Stimulated activated CD8-positive, alpha-beta memory T cell treated with anti-CD3 and anti-CD28 coated beads, Interleukin-7, amount 100 ng/mL, for 4 hours (primary cell): ENCODE measurements around the gene TAMALIN.

Source experiments
- DNase-seq, 2 donors: peaks; one replicate each; pipeline ENCODE4 v3.0.0-alpha.2; 2020; ENCODE audit warnings: low read depth in 2 of 2

The TAMALIN gene

DNA sequence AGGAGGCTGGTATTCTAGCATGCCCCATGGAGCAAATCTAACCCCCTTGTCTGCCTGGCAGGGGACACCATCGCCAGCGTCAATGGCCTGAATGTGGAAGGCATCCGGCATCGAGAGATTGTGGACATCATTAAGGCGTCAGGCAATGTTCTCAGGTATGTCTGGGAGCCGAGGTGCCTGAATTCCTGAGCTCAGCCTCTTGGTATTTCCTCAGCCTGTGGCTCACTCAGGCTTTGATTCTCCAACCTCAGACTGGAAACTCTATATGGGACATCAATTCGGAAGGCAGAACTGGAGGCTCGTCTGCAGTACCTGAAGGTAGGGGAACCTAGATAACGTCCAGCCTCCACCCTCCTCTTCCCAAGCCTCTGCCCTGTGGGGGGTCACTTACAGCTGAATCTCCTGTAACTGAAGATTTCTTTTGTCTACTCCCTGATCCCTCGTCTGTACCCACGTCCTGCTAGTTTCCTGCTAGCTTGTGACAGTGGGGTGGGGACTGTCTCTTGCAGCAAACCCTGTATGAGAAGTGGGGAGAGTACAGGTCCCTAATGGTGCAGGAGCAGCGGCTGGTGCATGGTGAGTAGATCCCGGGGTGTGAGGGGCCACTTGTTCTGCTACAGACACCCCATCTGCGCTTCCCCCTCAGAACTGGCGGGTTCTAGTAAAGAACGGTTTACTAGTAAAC lies 7.0 kb downstream of the TAMALIN start:
- no peak for DNase-seq

DNA sequence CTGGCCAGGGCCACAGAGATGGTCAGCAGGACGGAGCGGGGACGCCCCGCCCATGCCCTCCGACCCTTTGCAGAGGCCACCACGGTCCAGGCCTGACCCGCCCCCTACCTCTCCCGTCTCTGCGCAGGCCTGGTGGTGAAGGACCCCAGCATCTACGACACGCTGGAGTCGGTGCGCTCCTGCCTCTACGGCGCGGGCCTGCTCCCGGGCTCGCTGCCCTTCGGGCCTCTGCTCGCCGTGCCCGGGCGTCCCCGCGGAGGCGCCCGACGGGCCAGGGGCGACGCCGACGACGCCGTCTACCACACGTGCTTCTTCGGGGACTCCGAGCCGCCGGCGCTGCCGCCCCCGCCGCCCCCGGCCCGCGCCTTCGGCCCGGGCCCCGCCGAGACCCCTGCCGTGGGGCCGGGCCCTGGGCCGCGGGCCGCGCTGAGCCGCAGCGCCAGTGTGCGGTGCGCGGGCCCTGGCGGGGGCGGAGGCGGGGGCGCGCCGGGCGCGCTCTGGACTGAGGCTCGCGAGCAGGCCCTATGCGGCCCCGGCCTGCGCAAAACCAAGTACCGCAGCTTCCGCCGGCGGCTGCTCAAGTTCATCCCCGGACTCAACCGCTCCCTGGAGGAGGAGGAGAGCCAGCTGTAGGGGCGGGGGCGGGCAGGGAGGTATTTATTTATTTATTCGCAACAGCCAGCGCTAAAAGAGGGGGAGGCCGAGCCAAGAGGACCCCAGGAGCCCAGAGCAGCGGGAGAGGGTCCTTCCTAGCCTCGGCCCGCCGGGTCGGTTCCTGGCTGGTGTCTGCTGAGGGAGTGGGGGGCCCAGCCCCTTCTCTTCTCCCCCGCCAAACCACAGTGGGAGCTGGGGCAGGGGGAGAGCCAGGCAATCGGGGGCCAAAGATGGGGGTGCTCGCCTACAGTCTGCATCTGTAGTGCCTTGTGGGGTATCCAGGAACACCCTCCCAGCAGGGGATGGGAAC lies 8.1 kb downstream of the TAMALIN start:
- no peak for DNase-seq

DNA sequence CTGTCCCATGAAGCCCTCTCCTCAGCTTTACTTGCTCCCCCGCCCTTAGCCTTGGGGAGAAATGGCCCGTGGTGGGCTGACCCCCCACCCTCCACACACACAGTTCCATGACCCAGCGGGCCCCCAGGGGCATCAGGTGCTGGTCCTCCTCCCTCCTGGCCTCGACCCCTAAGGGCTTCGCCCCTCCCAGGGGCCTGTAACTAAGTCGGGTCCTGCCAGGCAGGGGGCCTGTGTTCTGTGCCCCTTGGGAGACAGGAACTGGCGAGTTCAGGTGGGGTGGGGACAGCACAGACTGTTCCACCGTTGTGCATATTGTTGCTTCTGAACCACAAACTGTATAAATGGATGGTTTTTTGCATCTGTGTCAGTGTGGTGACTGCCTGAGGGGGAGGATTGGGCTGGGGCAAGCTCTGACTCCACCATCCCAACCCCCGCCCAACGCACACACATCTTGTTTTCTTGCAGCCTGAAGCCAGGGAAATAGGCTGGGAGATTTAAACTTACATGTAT lies 8.8 kb downstream of the TAMALIN start:
- no peak for DNase-seq

DNA sequence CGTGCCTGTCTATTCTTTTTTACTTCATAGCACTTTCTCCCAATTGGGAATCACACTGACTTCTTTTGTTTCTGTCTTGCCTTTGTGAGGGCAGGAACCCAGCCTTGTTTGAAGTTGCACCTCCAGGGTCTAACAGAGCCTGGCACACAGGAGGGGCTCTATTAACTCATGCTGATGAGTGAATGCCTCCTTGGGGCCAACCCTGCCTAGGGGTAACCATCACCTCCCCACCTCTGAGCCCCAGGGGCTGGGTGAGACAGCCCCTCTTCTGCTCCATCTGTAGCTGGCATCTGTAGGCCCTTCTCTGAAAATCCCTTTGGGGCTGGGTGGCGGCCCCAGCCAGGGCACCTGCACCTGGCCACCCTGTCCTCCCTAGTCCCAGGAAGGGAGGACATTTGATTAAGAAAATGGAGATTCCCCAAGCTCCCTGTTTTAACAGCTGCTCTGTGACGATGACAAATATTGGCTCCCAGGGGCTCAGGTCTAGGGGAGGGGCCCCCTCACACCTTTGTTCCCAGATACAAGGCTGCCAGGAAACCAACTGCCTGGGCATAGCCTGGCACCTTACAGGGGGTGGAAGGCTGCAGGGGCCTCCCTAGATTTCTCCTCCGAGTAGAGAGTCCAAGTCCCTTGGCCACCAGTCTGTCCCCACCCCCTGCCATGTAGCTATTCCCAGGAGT lies 11.8 kb downstream of the TAMALIN start:
- no peak for DNase-seq

DNA sequence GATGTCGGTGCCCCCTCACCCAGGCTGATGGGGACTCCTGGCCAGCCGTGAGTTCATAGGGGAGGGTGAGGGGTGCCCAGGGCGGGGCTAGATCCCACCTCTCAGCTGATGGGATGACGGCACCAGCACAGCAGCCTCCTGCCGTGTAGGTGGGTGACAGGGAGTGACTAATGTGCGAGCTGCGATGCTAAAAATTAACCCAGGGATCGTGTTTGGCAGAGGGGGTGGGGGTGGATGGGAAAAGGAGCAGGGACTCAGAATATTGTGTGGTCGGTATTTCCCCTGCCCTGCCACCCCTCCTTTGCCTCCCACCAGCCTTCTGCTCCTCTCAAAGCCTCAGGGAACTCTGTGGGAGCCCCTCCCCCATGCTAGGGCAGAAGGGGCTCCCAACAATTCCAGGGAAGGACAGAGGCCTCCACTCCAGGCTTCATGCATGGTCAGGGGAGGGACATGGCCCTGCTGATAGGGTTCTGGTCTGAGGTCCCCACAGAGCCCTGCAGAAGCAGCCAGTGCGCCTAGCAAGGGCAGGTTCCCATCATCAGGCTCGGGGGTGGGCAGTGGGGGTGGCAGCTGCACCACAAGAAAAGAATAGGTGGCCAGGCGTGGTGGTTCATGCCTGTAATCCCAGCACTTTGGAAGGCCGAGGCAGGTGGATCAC lies 12.5 kb downstream of the TAMALIN start:
- no peak for DNase-seq

DNA sequence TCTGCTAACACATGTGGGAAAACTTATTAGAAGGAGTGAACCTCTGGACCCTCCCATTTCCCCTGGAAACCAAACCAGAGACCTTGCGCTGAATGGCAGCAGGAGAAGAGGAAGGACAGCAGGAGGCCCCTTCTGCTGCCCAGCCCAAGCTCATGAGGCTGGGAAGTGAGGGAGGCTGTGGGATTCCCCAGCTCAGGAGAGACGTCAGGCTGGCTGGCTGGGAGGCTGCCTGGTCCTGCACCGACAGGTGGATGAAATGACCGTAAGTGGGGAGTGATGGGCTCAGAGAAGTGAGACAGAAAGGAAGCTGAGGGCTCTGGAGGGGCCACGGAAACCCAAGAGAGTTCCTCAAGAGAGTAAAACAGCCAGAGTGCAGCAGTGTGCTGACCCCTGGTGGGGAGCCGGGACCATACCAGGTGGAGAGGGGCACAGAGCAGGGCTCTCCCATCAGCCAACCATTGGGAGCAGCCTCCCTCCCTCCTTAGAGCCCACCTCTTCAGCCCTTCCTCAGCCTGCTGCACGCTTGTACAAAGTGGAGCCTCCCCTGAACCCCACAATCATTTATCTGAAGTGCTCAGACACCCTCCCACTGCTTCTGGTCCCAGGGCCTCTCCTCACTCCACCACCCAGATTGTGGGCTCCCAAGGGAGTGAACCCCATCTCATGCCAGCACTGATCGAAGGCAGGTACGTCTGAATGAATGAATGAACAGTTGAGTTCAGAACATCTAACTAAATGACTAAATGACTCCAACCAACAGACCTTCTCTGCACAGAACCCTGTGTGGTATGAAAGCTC lies 14.0 kb downstream of the TAMALIN start:
- DNase-seq: peak; percentile 40 to 42

DNA sequence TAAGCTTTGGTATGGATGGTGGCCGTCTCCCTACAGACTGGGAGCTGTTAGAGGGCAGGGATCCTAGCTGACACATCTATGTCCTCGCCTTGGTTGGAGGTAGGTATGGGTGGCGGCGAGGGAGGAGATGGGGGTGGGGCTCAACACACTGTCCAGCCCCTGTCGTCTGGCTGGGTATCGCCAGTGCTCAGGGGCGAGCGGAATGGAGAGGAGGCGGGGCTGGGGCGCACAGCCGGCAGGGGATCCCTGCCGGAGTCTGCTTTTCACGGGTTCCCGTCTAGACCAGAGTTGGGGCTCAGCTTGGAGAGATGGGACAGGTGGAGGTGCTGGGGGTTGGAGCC lies 16.1 kb downstream of the TAMALIN start:
- no peak for DNase-seq

DNA sequence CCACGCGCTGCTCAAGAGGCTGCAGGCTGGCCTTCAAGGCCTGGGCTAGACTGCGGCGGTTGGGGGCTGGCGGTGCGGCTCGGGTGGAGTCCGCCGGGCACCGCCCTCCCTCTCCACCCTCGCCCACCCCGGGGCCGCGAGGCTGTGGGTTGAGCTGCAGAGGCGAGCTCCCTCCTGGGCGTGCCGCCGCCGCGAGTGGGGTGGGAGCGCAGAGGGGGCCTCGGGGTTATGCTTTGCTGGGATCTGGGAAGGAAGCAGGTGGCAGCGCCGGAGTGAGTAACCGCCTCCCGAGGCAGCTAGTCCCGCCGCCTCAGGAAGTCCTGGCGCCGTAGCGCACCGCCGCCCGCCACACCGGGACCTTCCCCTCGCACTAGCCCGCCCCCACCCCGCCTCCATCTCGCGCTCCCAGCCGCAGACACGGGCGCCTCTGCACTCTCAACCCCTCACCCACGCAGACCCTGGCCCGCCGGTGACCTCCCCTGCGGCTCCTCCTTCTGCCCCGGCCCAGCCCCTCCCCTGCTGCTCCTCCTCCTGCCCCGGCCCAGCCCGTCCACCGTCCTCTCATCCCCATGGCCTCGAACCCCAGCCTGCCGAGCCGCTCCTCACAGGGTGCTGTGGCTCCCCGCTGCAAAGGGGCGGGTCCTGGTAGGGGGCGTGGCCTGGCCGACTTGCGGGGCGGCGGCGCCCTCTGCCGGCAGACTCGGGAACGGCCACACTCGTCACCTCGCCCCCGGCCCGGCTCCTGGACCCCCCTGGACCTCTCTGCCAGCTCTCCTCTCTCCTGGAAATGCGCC lies 16.6 kb downstream of the TAMALIN start:
- DNase-seq: peak; percentile 76 to 84

DNA sequence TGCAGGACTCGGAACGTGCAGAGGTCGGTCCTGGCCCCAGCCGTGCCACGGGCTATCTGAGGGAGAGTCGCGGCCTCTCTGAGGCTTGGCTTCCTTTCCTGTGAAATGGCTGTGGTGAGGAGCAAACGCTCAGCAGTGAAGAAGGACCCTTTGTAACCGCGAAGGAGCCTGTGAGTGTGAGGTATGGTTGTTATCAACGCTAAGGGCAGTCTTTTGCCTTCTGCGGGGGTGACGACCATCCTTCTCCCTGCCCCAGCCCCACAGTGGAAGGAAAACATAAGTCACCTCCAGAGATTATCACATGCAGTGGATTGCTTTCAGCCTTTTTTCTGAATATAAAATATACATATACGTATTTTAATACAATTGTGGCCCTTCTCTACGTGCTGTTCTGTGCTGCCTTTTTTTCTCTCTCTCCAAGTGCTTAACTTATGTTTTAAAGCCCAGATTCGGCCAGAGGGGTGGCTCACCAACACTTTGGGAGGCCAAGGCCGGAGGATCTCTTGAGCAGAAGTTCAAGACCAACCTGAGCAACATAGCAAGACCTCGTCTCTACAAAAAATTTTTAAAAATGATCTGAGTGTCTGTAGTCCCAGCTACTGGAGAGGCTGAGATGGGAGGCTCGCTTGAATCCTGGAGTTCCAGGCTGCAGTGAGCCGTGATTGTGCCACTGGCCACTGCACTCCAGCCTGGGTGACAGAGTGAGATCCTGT lies 17.4 kb downstream of the TAMALIN start:
- DNase-seq: no peak

DNA sequence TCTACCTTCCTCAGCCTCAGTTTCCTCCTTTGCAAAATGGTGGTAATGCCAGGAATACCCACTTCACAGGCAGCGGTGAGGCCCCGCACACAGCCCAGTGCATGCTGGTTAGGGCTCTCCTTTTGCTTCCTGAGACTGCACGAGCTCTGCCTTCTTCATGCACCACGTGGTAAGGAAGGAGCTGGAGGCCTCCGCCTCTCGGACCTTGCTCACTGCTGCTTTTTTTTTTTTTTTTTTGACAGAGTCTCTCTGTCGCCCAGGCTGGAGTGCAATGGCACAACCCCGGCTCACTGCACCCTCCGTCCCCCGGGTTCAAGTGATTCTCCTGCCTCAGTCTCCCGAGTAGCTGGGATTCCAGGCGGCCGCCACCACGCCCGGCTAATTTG lies 18.1 kb downstream of the TAMALIN start:
- no peak for DNase-seq

DNA sequence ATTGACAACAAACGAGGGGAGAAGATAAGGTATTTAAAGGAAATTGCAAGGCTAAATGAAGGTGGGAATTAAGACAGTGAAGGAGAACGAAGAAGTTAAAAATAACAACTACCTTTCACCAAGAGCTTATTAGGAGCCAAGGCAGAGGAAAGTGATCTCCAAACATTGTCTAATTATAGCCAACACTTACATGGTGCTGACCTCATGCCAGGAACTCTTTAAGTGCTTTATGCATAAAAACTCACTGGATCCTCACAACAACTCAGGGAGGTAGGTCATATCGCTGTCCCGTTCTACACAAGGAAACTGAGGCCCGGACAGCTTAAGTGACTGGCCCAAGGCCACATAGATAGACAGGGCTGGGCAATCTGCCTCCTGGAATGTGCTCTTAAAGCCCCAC lies 19.5 kb downstream of the TAMALIN start:
- no peak for DNase-seq

DNA sequence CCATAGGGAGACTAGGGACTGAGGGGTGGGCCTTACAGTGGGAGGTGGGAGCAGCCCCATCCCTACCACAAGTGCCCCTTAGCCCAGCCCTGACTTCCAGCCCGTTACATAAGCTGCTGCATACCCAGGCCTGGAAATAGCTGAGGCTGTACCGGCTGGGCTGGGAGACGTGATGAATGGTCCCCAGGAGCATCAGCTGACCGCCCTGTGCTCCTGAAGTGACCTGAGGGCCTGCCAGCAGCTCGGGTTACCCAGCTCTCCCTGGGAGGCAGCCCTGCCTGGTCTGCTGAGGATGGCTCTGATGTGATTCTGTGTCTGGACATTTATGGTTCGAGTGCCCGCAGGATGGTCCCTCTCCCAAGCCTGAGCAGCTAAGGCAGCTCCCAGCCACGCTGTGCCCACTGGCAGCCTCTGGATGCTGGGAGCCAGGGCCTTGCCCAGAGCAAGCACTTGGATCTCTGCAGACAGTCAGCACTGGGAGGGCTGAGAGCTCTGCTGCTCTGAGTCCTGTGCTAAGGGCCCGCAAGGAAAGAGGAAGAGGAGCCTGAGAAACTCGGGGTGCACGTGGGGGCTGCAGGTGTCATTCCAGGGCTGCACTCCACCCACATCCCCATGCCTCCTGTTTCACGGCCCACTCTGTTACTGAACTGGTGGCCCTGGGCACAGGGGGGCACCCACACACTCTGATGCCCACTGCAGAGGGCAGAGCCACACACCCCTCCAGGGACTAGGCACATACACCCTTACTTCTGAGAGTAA lies 20.5 kb downstream of the TAMALIN start:
- DNase-seq: no peak

DNA sequence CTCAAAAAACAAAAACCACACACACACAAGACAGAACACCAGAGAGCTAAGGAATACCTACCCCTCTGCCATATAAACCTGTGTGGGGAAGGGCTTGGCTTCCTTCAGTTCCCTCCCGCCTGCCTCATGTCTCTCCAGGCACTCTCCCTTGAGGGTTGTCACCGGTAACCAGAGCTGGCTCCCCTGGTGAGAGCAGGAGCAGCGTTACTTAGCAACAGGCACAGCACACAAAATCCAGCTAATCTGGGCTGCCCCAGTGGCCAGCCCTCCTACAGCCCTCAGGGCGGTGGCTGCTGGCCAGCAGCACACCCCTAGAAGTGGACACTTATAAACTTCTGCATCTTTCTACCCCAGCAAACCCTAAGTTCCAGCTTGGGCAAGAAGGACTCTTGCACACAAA lies 22.9 kb downstream of the TAMALIN start:
- no peak for DNase-seq

DNA sequence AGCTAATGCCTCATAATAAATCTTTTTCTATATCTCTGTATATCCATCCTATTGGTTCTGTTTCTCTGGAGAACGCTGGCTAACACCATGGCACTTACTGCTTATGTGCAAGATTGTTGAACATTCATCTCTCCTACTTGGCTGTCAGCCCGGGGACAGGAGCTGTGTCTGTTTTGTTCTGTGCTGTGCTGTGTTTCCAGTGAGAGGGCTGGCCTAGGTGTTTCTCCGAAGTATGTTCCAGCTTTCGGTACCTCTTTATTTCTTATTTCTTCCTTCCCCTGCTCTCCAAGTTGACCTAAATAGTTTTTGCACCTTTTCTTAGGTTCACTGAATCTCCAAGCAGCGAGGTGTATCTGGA lies 25.7 kb downstream of the TAMALIN start:
- DNase-seq: no peak

DNA sequence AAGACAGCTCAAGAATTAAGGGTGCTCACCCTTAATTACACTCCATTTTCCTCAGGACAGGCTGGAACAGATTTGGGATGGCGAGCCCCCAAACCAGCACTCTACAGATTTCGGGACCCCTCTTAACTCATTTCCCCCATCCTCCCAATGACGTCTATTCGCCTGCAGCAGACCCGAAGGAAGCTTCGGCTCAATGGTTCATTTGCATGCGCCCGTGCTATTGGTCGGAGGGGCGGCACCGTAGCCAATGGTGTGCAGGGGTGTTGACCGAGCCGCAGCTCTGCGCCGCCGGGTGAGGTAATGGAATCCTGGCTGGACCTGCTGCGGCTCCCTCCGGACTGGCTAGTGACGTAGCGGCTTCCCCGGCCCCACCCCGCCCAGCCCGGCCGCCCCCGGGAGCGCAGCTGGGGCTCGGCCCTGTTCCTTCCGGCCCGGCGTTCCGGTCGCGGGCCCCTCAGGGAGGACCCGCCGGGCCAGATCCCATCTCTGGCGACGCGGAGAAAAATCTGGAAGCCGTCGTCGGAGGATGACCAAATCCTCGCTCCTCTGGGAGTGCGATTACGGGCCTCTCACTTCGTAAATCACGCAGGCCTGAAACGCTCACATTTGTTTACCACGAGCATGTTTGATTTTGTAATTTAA lies 26.2 kb downstream of the TAMALIN start:
- DNase-seq: peak; percentile 80 to 90

DNA sequence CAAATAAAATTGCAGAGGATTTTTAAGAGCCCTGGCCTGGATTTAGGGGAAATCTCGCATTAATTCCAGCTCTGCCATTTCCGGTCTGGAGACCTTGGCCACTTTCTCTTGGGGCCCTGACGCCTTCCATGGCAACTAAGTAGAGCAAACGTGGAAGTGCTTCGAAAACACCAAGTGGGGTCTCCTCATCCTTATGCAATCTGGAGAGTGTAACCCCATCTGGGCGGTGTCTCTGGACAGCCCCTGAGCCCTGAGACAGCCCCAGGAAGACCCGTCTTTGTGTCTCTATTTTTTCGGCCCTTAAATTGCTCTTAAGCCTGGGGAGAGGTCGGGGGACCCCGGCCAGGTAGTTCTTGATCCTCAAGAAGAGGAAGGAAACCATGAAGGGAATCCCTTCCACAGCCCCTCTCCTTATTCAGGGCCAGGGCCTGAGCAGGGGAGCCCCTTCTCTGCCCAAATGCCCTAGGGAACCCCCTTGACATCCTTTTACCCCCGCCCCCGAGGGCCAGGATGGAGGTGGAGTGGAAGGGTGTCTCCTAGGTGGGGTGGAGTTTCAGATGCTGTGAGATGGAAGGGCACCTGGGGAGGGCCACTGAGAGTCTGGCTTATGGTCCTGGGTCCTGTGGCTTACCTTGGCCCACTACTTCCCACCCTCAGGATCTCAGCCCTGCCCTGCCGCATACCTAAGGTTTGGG lies 26.8 kb downstream of the TAMALIN start:
- no peak for DNase-seq

DNA sequence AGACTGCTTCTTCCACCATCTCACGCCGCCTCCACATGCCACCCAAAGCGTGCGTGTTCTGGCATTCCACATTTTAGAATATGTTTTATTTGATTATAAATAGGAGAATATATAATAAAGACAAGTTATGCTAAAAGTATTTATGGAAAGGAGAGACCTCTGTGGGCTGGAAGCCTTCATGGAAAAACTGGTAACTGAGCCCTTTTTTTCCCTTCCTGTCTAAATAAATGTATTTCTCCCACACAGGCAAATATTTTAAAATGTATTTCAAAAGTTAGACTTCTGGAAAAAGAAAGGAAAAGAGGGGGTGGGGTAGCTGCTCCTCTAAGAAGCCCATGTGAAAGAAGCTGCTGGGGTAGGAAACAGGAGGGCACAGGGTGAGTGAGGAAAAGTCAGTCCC lies 28.4 kb downstream of the TAMALIN start:
- DNase-seq: no peak

DNA sequence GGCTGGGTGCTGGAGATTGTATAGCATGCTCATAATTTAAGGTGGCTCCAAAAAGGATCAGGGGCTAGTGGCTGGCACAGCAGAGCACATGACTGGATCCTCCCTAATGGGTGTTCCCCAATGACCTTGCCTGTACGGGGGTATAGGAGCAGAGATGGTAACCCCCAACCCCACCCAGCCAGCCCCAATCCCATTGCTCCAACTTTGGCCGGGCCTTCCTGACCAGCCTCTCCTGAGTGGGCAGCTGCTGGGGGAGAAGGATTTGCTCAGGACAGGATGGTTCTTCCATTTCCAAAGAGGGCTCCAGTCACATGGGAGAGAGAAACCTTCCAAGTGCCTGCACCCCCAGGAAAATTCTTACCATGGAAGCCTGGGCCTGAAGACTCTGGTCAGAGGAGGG lies 29.2 kb downstream of the TAMALIN start:
- no peak for DNase-seq
